WTC11 (cell line): Measurements from ENCODE around the gene FAM200B. TPM values are rescaled to one million over a fixed set of nuclear protein-coding genes. Genes with fewer than 3 reads are reported as not detected.

Experiments used
- ATAC-seq: fragments of 200-7000 bp; cut with Tn5 transposase; 2 replicates; pipeline ENCODE4 v1.10.0; 2021; ENCODE audit warnings: mild to moderate bottlenecking, moderate library complexity
- CTCF ChIA-PET: fragments of 300-600 bp; sonication (Branson Sonifier 250); formaldehyde crosslinking; loops from one replicate; lab custom pipeline; 2021; ENCODE audit warnings: antibody characterized with exemption; lab: Charles Lee
- POLR2A ChIA-PET: fragments of 350-600 bp; sonication (Branson Sonifier 250); formaldehyde crosslinking; loops from one replicate; lab custom pipeline; 2021; ENCODE audit warnings: antibody characterized with exemption; lab: Charles Lee
- DNase-seq: peaks from one replicate; pipeline ENCODE4 v3.0.0; 2021; ENCODE audit warnings: low spot score
- H3K27ac Mint-ChIP-seq: 2 replicates; pipeline ENCODE4 v1.8.0; 2021; ENCODE audit warnings: mixed read lengths
- H3K27me3 Mint-ChIP-seq: 2 replicates; pipeline ENCODE4 v1.8.0; 2021; ENCODE audit warnings: low read depth, mild to moderate bottlenecking, moderate library complexity, mixed read lengths
- H3K36me3 Mint-ChIP-seq: 2 replicates; pipeline ENCODE4 v1.8.0; 2021; ENCODE audit warnings: mixed read lengths
- H3K4me1 Mint-ChIP-seq: 2 replicates; pipeline ENCODE4 v1.8.0; 2022; ENCODE audit warnings: mixed read lengths
- H3K4me3 Mint-ChIP-seq: 2 replicates; pipeline ENCODE4 v1.8.0; 2021; ENCODE audit warnings: mild to moderate bottlenecking, moderate library complexity, mixed read lengths
- H3K9me3 Mint-ChIP-seq: 2 replicates; pipeline ENCODE4 v1.8.0; 2021; ENCODE audit warnings: mixed read lengths
- ATF2 ChIP-seq: sonication (generic); formaldehyde crosslinking; IDR thresholded peaks from 2 replicates; pipeline ENCODE4 v1.8.1; 2022; ENCODE audit warnings: low read depth, missing genetic modification reagents, borderline replicate concordance
- CBFB ChIP-seq: sonication (generic); formaldehyde crosslinking; IDR thresholded peaks from 2 replicates; pipeline ENCODE4 v1.8.1; 2022; ENCODE audit warnings: mild to moderate bottlenecking, low read depth, missing genetic modification reagents
- CREB1 ChIP-seq: sonication (generic); formaldehyde crosslinking; IDR thresholded peaks from 2 replicates; pipeline ENCODE4 v1.8.0; 2023; ENCODE audit warnings: mild to moderate bottlenecking, missing genetic modification reagents
- EMX1 ChIP-seq: fragments of 250-450 bp; sonication (Bioruptor Pico); IDR thresholded peaks from 2 replicates; pipeline ENCODE4 v1.8.0; 2021; ENCODE audit warnings: mild to moderate bottlenecking
- FOXK1 ChIP-seq: sonication (generic); formaldehyde crosslinking; IDR thresholded peaks from 2 replicates; pipeline ENCODE4 v1.8.0; 2022; ENCODE audit warnings: mild to moderate bottlenecking, moderate library complexity, missing genetic modification reagents
- MXD4 ChIP-seq: fragments of 250-450 bp; sonication (Bioruptor Pico); IDR thresholded peaks from 2 replicates; pipeline ENCODE4 v1.8.0; 2021; ENCODE audit warnings: mild to moderate bottlenecking, moderate library complexity, borderline replicate concordance
- MYBL2 ChIP-seq: sonication (generic); formaldehyde crosslinking; IDR thresholded peaks from 2 replicates; pipeline ENCODE4 v1.8.1; 2023; ENCODE audit warnings: mild to moderate bottlenecking, moderate library complexity, missing genetic modification reagents
- RORB ChIP-seq: fragments of 250-450 bp; sonication (Bioruptor Pico); IDR thresholded peaks from 2 replicates; pipeline ENCODE4 v1.9.0; 2021; ENCODE audit warnings: mild to moderate bottlenecking
- ZNF263 ChIP-seq: sonication (generic); formaldehyde crosslinking; IDR thresholded peaks from 2 replicates; pipeline ENCODE4 v1.8.1; 2022; ENCODE audit warnings: low read depth, mild to moderate bottlenecking, moderate library complexity, missing genetic modification reagents
- ZNF416 ChIP-seq: fragments of 250-450 bp; sonication (Bioruptor Pico); IDR thresholded peaks from 2 replicates; pipeline ENCODE4 v1.9.0; 2021; ENCODE audit warnings: mild to moderate bottlenecking, inconsistent platforms
- total RNA-seq: library from RNA; stranded (reverse); gene quantifications from 3 replicates; pipeline ENCODE4 v1.2.3, GENCODE V29; 2021
- TF ChIP-seq, protein P1 (sequence below): fragments of 200-600 bp; IDR thresholded peaks from 2 replicates; pipeline ENCODE4 v1.8.0; 2022; ENCODE audit warnings: antibody characterized with exemption
- TF ChIP-seq, protein P2 (sequence below): sonication (generic); formaldehyde crosslinking; IDR thresholded peaks from 2 replicates; pipeline ENCODE4 v1.8.1; 2022; ENCODE audit warnings: mild to moderate bottlenecking, missing genetic modification reagents, moderate library complexity, borderline replicate concordance
- TF ChIP-seq, protein P3 (sequence below): sonication (generic); formaldehyde crosslinking; IDR thresholded peaks from 2 replicates; pipeline ENCODE4 v1.8.1; 2023; ENCODE audit warnings: mild to moderate bottlenecking, missing genetic modification reagents
- TF ChIP-seq, protein P4 (sequence below): sonication (generic); formaldehyde crosslinking; IDR thresholded peaks from 2 replicates; pipeline ENCODE4 v1.8.0; 2022; ENCODE audit warnings: missing genetic modification reagents

The FAM200B gene
- total RNA-seq, 1 experiment from 2014 or later, result 28.4 TPM

DNA sequence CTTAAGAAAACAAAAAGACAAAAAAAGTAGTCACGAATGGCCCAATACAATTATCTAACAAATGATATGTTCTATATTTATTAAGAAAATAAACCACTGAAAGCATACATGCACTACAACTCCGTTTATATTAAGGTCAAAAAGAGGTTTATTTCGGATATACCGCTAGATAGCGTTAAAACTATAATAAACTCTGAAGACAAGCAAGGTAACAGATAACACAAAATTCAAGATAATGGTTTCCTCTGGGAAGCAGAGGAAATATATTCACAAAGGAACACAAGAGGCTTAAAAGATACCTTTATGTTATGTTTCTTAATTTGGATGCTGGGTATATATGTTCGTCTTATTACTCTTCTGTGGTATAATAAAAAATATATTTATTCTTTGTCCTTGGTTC lies 4.7 kb upstream of the FAM200B start (continued):
- TF ChIP-seq, protein P1, sequence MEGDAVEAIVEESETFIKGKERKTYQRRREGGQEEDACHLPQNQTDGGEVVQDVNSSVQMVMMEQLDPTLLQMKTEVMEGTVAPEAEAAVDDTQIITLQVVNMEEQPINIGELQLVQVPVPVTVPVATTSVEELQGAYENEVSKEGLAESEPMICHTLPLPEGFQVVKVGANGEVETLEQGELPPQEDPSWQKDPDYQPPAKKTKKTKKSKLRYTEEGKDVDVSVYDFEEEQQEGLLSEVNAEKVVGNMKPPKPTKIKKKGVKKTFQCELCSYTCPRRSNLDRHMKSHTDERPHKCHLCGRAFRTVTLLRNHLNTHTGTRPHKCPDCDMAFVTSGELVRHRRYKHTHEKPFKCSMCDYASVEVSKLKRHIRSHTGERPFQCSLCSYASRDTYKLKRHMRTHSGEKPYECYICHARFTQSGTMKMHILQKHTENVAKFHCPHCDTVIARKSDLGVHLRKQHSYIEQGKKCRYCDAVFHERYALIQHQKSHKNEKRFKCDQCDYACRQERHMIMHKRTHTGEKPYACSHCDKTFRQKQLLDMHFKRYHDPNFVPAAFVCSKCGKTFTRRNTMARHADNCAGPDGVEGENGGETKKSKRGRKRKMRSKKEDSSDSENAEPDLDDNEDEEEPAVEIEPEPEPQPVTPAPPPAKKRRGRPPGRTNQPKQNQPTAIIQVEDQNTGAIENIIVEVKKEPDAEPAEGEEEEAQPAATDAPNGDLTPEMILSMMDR, result no peak
- TF ChIP-seq, protein P2, sequence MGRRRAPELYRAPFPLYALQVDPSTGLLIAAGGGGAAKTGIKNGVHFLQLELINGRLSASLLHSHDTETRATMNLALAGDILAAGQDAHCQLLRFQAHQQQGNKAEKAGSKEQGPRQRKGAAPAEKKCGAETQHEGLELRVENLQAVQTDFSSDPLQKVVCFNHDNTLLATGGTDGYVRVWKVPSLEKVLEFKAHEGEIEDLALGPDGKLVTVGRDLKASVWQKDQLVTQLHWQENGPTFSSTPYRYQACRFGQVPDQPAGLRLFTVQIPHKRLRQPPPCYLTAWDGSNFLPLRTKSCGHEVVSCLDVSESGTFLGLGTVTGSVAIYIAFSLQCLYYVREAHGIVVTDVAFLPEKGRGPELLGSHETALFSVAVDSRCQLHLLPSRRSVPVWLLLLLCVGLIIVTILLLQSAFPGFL (CRISPR knock-in tag), result no peak
- TF ChIP-seq CREB1 (no peak), CBFB (CRISPR knock-in tag) (no peak), MXD4 (CRISPR knock-in tag) (no peak), ZNF416 (no peak), EMX1 (CRISPR knock-in tag) (no peak)
- TF ChIP-seq, protein P3, sequence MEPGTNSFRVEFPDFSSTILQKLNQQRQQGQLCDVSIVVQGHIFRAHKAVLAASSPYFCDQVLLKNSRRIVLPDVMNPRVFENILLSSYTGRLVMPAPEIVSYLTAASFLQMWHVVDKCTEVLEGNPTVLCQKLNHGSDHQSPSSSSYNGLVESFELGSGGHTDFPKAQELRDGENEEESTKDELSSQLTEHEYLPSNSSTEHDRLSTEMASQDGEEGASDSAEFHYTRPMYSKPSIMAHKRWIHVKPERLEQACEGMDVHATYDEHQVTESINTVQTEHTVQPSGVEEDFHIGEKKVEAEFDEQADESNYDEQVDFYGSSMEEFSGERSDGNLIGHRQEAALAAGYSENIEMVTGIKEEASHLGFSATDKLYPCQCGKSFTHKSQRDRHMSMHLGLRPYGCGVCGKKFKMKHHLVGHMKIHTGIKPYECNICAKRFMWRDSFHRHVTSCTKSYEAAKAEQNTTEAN (CRISPR knock-in tag), result no peak

GRCh38 chr4:15677507-15677988 lies 4.1 kb upstream of the FAM200B start:
- ATAC-seq (no peak), DNase-seq (no peak)
- Mint-ChIP-seq H3K4me3 (peak overlapping the region; percentile 53), H3K27me3 (no peaks in the 10 kb centered on the region), H3K4me1 (peaks cover 41% of the 10 kb centered on the region), H3K36me3 (peaks cover 7% of the 10 kb centered on the region), H3K27ac (peak overlapping the region; percentile 89), H3K9me3 (no peaks in the 10 kb centered on the region)
- TF ChIP-seq MYBL2, result no peak
- no peak for TF ChIP-seq FOXK1
- ChIA-PET POLR2A (no interaction called here), CTCF (no interaction called here)

GRCh38 chr4:15681067-15681371 lies 608 bp upstream of the FAM200B start:
- peaks cover 67% of the 10 kb centered on the region for H3K4me1 Mint-ChIP-seq
- H3K4me3 Mint-ChIP-seq, result peak overlapping the region; percentile 99
- no peaks in the 10 kb centered on the region for H3K9me3 Mint-ChIP-seq
- peak overlapping the region; percentile 91 for H3K27ac Mint-ChIP-seq
- POLR2A ChIA-PET, result interaction anchor here (1.3 to 2.8 kb wide), 3 partner anchors 11 to 202 kb away, joined by 3 to 25 read pairs (median 6); partner anchors contain the start of gene FBXL5
- CTCF ChIA-PET, result interaction anchor here (1.6 kb wide), 3 partner anchors 125 to 202 kb away, joined by 4 to 9 read pairs (median 4); no protein-coding TSS in a partner anchor
- ATAC-seq (no peak), DNase-seq (no peak)
- H3K27me3 Mint-ChIP-seq, result no peaks in the 10 kb centered on the region
- peaks cover 7% of the 10 kb centered on the region for H3K36me3 Mint-ChIP-seq
- TF ChIP-seq, protein P4, sequence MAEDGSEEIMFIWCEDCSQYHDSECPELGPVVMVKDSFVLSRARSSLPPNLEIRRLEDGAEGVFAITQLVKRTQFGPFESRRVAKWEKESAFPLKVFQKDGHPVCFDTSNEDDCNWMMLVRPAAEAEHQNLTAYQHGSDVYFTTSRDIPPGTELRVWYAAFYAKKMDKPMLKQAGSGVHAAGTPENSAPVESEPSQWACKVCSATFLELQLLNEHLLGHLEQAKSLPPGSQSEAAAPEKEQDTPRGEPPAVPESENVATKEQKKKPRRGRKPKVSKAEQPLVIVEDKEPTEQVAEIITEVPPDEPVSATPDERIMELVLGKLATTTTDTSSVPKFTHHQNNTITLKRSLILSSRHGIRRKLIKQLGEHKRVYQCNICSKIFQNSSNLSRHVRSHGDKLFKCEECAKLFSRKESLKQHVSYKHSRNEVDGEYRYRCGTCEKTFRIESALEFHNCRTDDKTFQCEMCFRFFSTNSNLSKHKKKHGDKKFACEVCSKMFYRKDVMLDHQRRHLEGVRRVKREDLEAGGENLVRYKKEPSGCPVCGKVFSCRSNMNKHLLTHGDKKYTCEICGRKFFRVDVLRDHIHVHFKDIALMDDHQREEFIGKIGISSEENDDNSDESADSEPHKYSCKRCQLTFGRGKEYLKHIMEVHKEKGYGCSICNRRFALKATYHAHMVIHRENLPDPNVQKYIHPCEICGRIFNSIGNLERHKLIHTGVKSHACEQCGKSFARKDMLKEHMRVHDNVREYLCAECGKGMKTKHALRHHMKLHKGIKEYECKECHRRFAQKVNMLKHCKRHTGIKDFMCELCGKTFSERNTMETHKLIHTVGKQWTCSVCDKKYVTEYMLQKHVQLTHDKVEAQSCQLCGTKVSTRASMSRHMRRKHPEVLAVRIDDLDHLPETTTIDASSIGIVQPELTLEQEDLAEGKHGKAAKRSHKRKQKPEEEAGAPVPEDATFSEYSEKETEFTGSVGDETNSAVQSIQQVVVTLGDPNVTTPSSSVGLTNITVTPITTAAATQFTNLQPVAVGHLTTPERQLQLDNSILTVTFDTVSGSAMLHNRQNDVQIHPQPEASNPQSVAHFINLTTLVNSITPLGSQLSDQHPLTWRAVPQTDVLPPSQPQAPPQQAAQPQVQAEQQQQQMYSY (CRISPR knock-in tag), result no peak
- TF ChIP-seq, protein P1, result no peak
- no peak for TF ChIP-seq ZNF263 (CRISPR knock-in tag)
- TF ChIP-seq ATF2 (CRISPR knock-in tag), result no peak
- TF ChIP-seq RORB, result no peak
